Hematopoietic multipotent progenitor cell (in vitro differentiated cells): ENCODE data around the gene PLEKHD1. TPM values are rescaled to one million over a fixed set of nuclear protein-coding genes. Genes with fewer than 3 reads are reported as not detected.
"Not testable (repeated sequence)": the region's sequence is repeated elsewhere in the genome, so short reads cannot be mapped to it uniquely, and the experiment has no call there.

Source experiments
- DNase-seq, 3 donors: peaks; one replicate each; pipeline ENCODE4 v3.0.0-alpha.2; 2011 to 2015; ENCODE audit warnings: low read depth in 2 of 3, low spot score in 2 of 3
- total RNA-seq: library from RNA; depleted of rRNA; stranded (reverse); fragments of >200 nt; gene quantifications from one replicate; pipeline ENCODE4 v1.2.3, GENCODE V29; 2012

PLEKHD1 gene
- under 0.01 TPM for total RNA-seq

DNA sequence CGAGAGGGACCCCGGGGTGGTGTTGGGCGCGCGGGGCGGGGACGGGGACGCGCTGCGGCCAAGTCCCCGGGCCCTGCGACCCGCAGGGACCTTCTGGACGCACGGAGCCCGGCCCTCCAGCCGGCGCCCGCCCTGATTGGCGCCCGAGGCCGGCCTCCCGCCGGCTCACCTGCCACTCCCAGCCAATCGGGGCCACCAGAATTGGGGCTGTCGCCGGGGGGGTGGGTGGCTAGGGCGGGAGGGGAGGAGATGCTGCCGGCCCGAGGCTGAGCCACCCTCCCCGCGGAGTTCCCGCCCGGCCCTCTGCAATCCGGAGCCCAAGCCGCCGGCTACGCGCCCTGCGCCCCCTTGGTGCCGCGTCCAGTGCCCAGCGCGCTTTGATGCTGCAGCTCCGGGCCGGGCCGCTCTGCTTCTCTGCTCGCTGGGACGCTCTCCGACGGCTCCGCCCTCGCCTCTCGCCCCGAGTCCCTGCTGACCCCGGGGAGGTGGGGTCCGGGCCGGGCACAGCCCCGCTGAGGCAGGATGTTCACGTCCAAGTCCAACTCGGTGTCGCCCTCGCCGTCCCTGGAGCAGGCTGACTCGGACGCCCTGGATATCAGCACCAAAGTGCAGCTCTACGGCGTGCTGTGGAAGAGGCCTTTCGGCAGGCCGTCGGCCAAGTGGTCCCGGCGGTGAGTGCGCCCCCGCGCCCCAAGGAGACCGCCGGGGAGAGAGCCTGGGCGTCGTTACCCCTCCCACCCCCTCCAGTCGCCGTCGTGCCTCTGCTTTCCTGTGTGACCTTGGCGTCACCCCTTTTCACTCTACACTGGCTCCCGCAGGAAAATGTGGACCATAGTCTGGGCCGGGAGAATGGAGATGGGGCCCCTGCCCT lies at the start of gene PLEKHD1:
Gene PLEKHD1 (plus strand): TSS at position 285 of the 871 bp plus-strand sequence. CDS start 238 bp downstream, at position 523.
- DNase-seq: no peak

- no peak for DNase-seq
These were observed 44.8 kb upstream of the PLEKHD1 start for GRCh38 chr14:69439521-69440270.

- no peak for DNase-seq
These were observed 42.6 kb upstream of the PLEKHD1 start for GRCh38 chr14:69441948-69442347.

GRCh38 chr14:69443296-69443805 lies 41.2 kb upstream of the PLEKHD1 start:
- DNase-seq: no peak

DNA sequence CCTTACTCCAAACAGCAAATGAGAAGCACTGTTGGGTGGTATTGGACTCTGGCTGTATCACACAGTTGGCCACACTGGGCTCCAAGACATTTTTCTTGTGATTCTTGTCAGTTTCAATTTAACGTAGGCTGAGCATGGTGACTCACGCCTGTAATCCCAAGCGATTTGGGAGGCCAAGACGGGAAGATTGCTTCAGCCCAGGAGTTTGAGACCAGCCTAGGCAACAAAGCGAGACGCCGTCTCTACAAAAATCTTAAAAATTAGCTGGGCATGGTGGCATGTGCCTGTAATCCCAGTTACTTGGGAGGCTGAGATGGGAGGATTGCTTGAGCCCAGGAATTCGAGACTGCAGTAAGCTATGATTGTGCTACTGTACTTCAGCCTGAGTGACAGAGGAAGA lies 35.3 kb upstream of the PLEKHD1 start:
- no peak for DNase-seq

DNA sequence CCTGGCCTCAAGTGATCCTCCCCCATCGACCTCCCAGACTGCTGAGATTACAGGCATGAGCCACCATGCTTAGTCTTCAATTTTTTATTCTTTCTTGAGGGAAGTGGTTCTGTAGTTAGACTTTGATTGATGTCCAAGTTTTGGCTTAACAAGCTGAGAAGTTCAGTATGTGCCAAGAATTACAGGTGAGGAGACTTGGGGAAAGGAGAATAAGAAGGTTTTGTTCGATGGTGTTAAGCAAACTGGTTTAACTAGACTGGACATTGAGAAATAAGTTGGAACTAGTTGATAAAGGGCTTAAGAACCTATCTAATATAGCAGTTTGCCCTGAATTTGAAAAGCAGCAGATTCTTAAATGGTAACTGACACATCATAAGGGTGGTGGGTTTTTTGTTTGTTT lies 32.6 kb upstream of the PLEKHD1 start:
- DNase-seq: no peak

GRCh38 chr14:69458350-69458749 lies 26.2 kb upstream of the PLEKHD1 start:
- DNase-seq: no peak

DNA sequence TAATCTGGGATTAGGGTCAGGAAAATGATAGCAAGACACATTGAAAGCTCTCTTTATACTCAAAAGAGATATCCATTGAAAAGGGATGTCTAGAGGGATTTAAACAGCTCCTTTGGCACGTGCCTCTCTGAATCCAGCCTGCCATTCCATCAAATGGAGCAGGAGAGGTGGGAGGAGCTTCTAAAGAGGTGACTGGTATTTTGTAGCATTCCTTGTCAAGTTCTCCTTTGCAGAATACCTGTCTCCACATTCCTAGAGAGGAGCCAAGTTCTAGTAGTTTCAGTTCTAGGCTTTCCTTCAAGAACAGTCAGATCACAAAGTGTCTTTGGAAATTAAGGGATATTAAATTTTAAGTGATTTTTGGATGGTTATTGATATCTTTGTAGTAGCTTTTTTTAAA lies 25.4 kb upstream of the PLEKHD1 start:
- DNase-seq: no peak

- DNase-seq: peak in 2 of 3 donors; percentile 85 to 94
These were observed 24.3 kb upstream of the PLEKHD1 start for GRCh38 chr14:69460093-69460701.

- DNase-seq: no peak
These were observed 20.1 kb upstream of the PLEKHD1 start for GRCh38 chr14:69464379-69464778.

GRCh38 chr14:69464829-69465228 lies 19.7 kb upstream of the PLEKHD1 start:
- DNase-seq: no peak

GRCh38 chr14:69468949-69469348 lies 15.6 kb upstream of the PLEKHD1 start:
- peak in 1 of 3 donors; percentile 12 for DNase-seq

DNA sequence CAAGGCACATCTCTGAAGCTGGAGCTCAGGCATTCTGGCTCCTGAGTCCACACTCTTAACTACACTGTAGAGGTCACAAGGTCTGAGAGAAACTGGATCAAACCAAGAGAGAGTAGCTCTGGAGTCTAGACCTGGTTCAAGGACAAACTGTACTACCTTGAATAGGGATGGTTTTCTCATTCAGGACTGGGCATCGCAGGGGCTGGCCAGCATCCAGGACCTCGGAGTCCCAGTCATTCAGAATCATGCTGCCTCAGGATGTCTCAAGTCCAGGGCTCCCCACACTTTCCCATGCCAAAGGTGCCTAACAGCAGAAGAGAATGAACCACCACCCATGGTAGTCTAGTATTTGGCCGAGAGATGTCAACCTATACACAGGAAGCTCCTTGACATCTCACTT lies 13.1 kb upstream of the PLEKHD1 start:
- DNase-seq: no peak

DNA sequence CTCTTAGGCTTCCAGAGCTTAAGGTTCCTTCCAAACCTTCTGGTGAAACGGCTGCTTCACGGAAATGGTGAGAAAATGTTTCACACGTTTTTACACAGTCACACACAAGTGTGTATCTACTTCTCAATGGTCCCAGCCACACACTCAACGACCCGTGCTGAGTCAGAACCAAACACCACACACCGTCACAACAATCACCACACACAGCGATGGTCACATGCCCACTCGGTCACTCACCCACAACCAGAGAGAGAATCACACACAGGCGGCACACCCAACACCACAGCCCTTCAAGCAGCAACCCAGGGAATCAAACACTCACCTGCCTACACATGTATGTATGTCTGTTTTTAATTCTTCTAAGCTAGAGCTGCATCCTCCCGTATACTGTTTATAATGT lies 12.6 kb upstream of the PLEKHD1 start:
- no peak for DNase-seq

DNA sequence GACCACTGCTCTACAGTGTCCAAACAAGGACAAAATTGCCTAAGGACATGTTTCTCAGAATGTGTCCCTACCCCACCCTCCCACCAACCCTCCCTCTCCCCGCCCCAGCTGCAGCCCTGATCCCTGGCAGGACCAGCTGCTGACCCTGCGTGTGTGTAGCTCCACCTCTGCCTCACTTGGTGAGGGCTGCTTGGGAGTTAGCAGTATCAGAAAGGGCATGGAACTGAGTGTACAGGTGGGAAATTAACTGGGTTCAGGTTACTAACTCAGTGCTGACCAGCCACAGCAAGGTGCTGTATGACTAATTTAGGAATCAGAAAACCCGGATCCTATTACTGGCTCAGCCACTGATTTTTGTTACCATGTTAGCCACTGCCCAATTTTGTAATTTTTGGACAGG lies 11.3 kb upstream of the PLEKHD1 start:
- no peak for DNase-seq

DNA sequence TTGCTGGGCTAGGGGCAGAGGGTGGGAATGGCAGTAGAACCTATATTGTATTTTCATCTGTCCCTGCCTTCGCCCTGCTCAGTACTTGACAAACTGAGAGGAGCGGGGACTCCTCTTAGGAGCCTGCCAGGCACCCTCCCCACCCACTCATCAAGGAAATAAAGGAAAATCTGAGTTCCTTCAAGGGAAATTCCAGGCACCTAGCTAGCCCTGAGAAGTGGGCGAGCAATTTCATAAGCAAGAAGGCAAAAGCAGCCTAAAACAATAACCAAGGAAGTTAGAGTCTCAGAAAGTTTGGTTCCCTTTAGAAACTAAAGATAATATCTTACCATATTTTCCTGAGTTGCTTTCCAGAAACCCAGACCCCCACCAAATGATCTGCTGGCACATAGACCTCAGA lies 10.6 kb upstream of the PLEKHD1 start:
- DNase-seq: no peak

- peak in 2 of 3 donors; percentile 49 to 70 for DNase-seq
These were observed 9.2 kb upstream of the PLEKHD1 start for GRCh38 chr14:69475194-69475818.

GRCh38 chr14:69476824-69477450 lies 7.6 kb upstream of the PLEKHD1 start:
- DNase-seq: not testable (repeated sequence)

GRCh38 chr14:69478055-69478454 lies 6.5 kb upstream of the PLEKHD1 start:
- not testable (repeated sequence) for DNase-seq

- no peak for DNase-seq
These were observed 4.8 kb upstream of the PLEKHD1 start for GRCh38 chr14:69479696-69480095.
